Activated CD4-positive, CD25-positive, alpha-beta regulatory T cell treated with anti-CD3 and anti-CD28 coated beads, Interleukin-2, amount 50 U/mL, for 72 hours (primary cell): ENCODE data around the gene PFKP.

Source experiments
- DNase-seq: peaks from one replicate; pipeline ENCODE4 v3.0.0; 2021

PFKP gene

GRCh38 chr10:3067118-3067858 lies at the start of gene PFKP:
TSS of gene PFKP (plus strand) at chr10:3067548. CDS start at chr10:3067596, 48 bp downstream.
- DNase-seq: peak; percentile 73

- no peak for DNase-seq
These were observed 49.1 kb upstream of the PFKP start for GRCh38 chr10:3018247-3018646.

GRCh38 chr10:3020311-3020710 lies 47.0 kb upstream of the PFKP start:
- no peak for DNase-seq

- no peak for DNase-seq
These were observed 46.5 kb upstream of the PFKP start for GRCh38 chr10:3020881-3021280.

GRCh38 chr10:3022027-3022426 lies 45.3 kb upstream of the PFKP start:
- no peak for DNase-seq

- DNase-seq: no peak
These were observed 43.5 kb upstream of the PFKP start for GRCh38 chr10:3023892-3024291.

GRCh38 chr10:3025026-3025683 lies 42.2 kb upstream of the PFKP start:
- DNase-seq: no peak

GRCh38 chr10:3027866-3028265 lies 39.5 kb upstream of the PFKP start:
- no peak for DNase-seq

GRCh38 chr10:3028441-3028840 lies 38.9 kb upstream of the PFKP start:
- DNase-seq: no peak

- no peak for DNase-seq
These were observed 36.6 kb upstream of the PFKP start for GRCh38 chr10:3030765-3031164.

- no peak for DNase-seq
These were observed 35.9 kb upstream of the PFKP start for GRCh38 chr10:3031490-3031889.

GRCh38 chr10:3033925-3034324 lies 33.4 kb upstream of the PFKP start:
- no peak for DNase-seq

- no peak for DNase-seq
These were observed 32.7 kb upstream of the PFKP start for GRCh38 chr10:3034616-3035015.

- no peak for DNase-seq
These were observed 31.0 kb upstream of the PFKP start for GRCh38 chr10:3036155-3037021.

GRCh38 chr10:3037182-3037581 lies 30.2 kb upstream of the PFKP start:
- no peak for DNase-seq

GRCh38 chr10:3040069-3040468 lies 27.3 kb upstream of the PFKP start:
- DNase-seq: no peak

- no peak for DNase-seq
These were observed 24.8 kb upstream of the PFKP start for GRCh38 chr10:3042589-3042988.

- no peak for DNase-seq
These were observed 23.6 kb upstream of the PFKP start for GRCh38 chr10:3043512-3044368.

- no peak for DNase-seq
These were observed 21.7 kb upstream of the PFKP start for GRCh38 chr10:3045471-3046209.

- no peak for DNase-seq
These were observed 21.1 kb upstream of the PFKP start for GRCh38 chr10:3046210-3046779.

- no peak for DNase-seq
These were observed 20.3 kb upstream of the PFKP start for GRCh38 chr10:3046981-3047547.
